ENCODE measurements around the gene MAJIN. TPM values are rescaled to one million over a fixed set of nuclear protein-coding genes. Genes with fewer than 3 reads are reported as not detected.

The MAJIN gene
- total RNA-seq, 1 experiment from 2014 or later, result not detected

DNA sequence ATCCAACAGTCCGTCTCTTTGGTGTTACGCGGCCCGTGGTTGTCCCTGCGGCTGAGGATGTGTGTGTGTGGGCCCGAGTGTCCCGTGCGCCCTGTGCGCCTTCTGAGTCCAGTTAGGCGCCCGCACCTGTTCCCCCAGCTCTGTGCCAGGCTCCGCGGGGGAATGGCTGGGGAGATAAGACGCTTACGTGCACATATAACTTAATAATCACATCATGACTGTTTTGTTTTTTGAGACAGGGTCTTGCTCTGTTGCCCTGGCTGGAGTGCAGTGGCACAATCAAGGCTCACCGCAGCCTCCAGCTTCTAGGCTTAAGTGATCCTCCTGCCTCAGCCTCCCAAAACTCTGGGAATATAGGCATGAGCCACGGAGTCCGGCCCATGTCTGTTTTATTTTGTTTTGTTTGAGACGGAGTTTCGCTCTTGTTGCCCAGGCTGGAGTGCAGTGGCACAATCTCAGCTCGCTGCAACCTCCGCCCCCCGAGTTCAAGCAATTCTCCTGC lies 42.9 kb upstream of the MAJIN start:
- Histone ChIP-seq H3K9me3 (ENCODE audit: low read depth, low read length, poor library complexity, severe bottlenecking) (no peaks in the 10 kb centered on the region), H3K27me3 (replicated peaks; ENCODE audit: insufficient read depth, low read depth, low read length, poor library complexity) (no peaks in the 10 kb centered on the region), H3K4me1 (ENCODE audit: insufficient read depth, low read length, poor library complexity, severe bottlenecking) (no peaks in the 10 kb centered on the region), H3K4me3 (ENCODE audit: low read depth, low read length, poor library complexity, severe bottlenecking) (peak overlapping the region; percentile 95), H3K36me3 (ENCODE audit: insufficient read depth, low read length, poor library complexity, severe bottlenecking) (peaks cover 12% of the 10 kb centered on the region), H3K27ac (ENCODE audit: low read depth, low read length, poor library complexity, severe bottlenecking) (peak overlapping the region; percentile 96)
- ChIA-PET POLR2A (ENCODE audit: low non-redundant PET) (no interaction called here), CTCF (no interaction called here)
- no peak for TF ChIP-seq EZH2 (IDR thresholded peaks at IDR 0.05; ENCODE audit: borderline replicate concordance, low read depth, low read length, poor library complexity, severe bottlenecking)
- no peak for TF ChIP-seq CTCF (conservative IDR thresholded peaks at IDR 0.05; ENCODE audit: low read depth, low read length)
- intact Hi-C loops (cut with micrococcal nuclease; ENCODE audit: unreplicated experiment), result loop anchor here (2.0 kb wide), 1 partner anchor 168 kb away; no protein-coding TSS in a partner anchor
- BruUV-seq (replicated peaks), result no TSS peak
- no peak for DNase-seq (ENCODE audit: low spot score)

- Histone ChIP-seq H3K4me1 (ENCODE audit: insufficient read depth, low read length, poor library complexity, severe bottlenecking) (no peaks in the 10 kb centered on the region), H3K4me3 (ENCODE audit: low read depth, low read length, poor library complexity, severe bottlenecking) (peak within 1 kb of the TSS; percentile 95), H3K27me3 (replicated peaks; ENCODE audit: insufficient read depth, low read depth, low read length, poor library complexity) (no peaks in the 10 kb centered on the region), H3K36me3 (ENCODE audit: insufficient read depth, low read length, poor library complexity, severe bottlenecking) (peaks cover 9% of the 10 kb centered on the region), H3K9me3 (ENCODE audit: low read depth, low read length, poor library complexity, severe bottlenecking) (no peaks in the 10 kb centered on the region), H3K27ac (ENCODE audit: low read depth, low read length, poor library complexity, severe bottlenecking) (peak within 1 kb of the TSS; percentile 96)
- intact Hi-C loops (cut with micrococcal nuclease; ENCODE audit: unreplicated experiment), result loop anchor here (2.0 kb wide), 1 partner anchor 167 kb away; no protein-coding TSS in a partner anchor
- TSS peak; percentile 57 for BruUV-seq (replicated peaks)
- POLR2A ChIA-PET (ENCODE audit: low non-redundant PET), result no interaction called here
- CTCF ChIA-PET, result no interaction called here
- peak; percentile 97 for DNase-seq (ENCODE audit: low spot score)
- TF ChIP-seq EZH2 (IDR thresholded peaks at IDR 0.05; ENCODE audit: borderline replicate concordance, low read depth, low read length, poor library complexity, severe bottlenecking) (no peak), CTCF (conservative IDR thresholded peaks at IDR 0.05; ENCODE audit: low read depth, low read length) (peak; percentile 67)
These were observed 42.2 kb upstream of the MAJIN start, which contains the start of gene ARL2 for GRCh38 chr11:65013888-65014725. ARL2 (plus strand) TSS chr11:65014160; CDS start chr11:65014208, 48 bp downstream.

- peak overlapping the region; percentile 96 for H3K27ac ChIP-seq (ENCODE audit: low read depth, low read length, poor library complexity, severe bottlenecking)
- POLR2A ChIA-PET (ENCODE audit: low non-redundant PET), result no interaction called here
- BruUV-seq (replicated peaks), result no TSS peak
- H3K9me3 ChIP-seq (ENCODE audit: low read depth, low read length, poor library complexity, severe bottlenecking), result no peaks in the 10 kb centered on the region
- peak overlapping the region; percentile 95 for H3K4me3 ChIP-seq (ENCODE audit: low read depth, low read length, poor library complexity, severe bottlenecking)
- H3K4me1 ChIP-seq (ENCODE audit: insufficient read depth, low read length, poor library complexity, severe bottlenecking), result no peaks in the 10 kb centered on the region
- H3K27me3 ChIP-seq (replicated peaks; ENCODE audit: insufficient read depth, low read depth, low read length, poor library complexity), result no peaks in the 10 kb centered on the region
- CTCF ChIA-PET, result interaction anchor here (0.6 kb wide), 1 partner anchor 84 kb away, joined by 7 read pairs; no protein-coding TSS in a partner anchor
- DNase-seq (ENCODE audit: low spot score), result peak; percentile 96
- intact Hi-C loops (cut with micrococcal nuclease; ENCODE audit: unreplicated experiment), result no loop called here
- peaks cover 2% of the 10 kb centered on the region for H3K36me3 ChIP-seq (ENCODE audit: insufficient read depth, low read length, poor library complexity, severe bottlenecking)
- peak; percentile 81 for TF ChIP-seq CTCF (conservative IDR thresholded peaks at IDR 0.05; ENCODE audit: low read depth, low read length)
- TF ChIP-seq EZH2 (IDR thresholded peaks at IDR 0.05; ENCODE audit: borderline replicate concordance, low read depth, low read length, poor library complexity, severe bottlenecking), result no peak
These were observed 41.4 kb upstream of the MAJIN start for GRCh38 chr11:65013130-65013887.
